ENCODE results near the gene OSR1.

DNA sequence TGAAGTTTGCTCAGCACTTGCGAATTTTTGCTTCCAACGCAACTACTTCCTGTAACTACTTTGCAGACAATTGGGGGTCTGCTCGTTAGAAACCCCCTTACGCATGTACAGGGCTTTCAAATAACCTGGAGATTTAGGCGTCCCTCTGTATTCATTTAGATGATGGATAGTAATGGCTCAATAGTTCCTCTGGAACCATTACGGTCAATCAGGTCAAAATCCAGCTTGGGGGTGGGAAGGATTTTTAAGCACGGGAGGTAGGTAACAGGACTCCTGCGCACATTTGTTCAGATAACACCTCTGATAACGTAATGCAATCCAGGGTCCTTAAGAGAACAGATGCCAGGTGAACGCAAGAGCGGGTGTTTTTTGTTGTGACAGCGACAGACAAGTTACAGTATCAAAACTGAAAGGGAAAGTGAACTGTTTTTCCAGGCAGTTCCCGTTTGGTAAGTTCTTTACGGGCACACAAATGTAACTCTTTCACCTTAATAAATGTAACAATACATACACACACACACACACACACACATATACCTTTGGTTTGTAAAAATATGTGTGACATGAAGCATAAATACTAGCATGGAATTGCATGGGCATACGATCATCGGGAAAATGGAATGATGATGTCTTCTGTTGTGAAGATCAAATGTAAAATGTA is 3.8 kb upstream of the OSR1 start:
- TF ChIP-seq, protein P1, sequence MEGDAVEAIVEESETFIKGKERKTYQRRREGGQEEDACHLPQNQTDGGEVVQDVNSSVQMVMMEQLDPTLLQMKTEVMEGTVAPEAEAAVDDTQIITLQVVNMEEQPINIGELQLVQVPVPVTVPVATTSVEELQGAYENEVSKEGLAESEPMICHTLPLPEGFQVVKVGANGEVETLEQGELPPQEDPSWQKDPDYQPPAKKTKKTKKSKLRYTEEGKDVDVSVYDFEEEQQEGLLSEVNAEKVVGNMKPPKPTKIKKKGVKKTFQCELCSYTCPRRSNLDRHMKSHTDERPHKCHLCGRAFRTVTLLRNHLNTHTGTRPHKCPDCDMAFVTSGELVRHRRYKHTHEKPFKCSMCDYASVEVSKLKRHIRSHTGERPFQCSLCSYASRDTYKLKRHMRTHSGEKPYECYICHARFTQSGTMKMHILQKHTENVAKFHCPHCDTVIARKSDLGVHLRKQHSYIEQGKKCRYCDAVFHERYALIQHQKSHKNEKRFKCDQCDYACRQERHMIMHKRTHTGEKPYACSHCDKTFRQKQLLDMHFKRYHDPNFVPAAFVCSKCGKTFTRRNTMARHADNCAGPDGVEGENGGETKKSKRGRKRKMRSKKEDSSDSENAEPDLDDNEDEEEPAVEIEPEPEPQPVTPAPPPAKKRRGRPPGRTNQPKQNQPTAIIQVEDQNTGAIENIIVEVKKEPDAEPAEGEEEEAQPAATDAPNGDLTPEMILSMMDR (IDR thresholded peaks at IDR 0.05) = no peak
- TF ChIP-seq POLR2AphosphoS5 (IDR thresholded peaks at IDR 0.05) (no peak), EP300 (IDR thresholded peaks at IDR 0.05) (no peak), POLR2A (IDR thresholded peaks at IDR 0.05) (no peak)
